NCI-H1694 treated with DMSO at 0.1 percent for 48 hours (cell line): ENCODE measurements around the gene POLN.
"Not testable (repeated sequence)": the region's sequence is repeated elsewhere in the genome, so short reads cannot be mapped to it uniquely, and the experiment has no call there.

Source experiments
- DNase-seq: peaks from one replicate; lab custom pipeline; 2025; lab: John Stamatoyannopoulos, UW

The POLN gene

GRCh38 chr4:2251795-2252529, 10.0 kb upstream of the POLN start:
- DNase-seq, result no peak

GRCh38 chr4:2251073-2251794, 9.3 kb upstream of the POLN start:
- DNase-seq, result no peak

- no peak for DNase-seq
Measured at GRCh38 chr4:2250357-2251072, 8.6 kb upstream of the POLN start.

- DNase-seq, result no peak
Measured at GRCh38 chr4:2249526-2250356, 7.8 kb upstream of the POLN start.

GRCh38 chr4:2248821-2249261, 6.9 kb upstream of the POLN start:
- DNase-seq, result no peak

GRCh38 chr4:2248044-2248780, 6.3 kb upstream of the POLN start:
- DNase-seq, result no peak

GRCh38 chr4:2247128-2248043, 5.5 kb upstream of the POLN start:
- DNase-seq, result no peak

GRCh38 chr4:2246384-2247127, 4.6 kb upstream of the POLN start:
- no peak for DNase-seq

- DNase-seq, result no peak
Measured at GRCh38 chr4:2245787-2246275, 3.9 kb upstream of the POLN start.

- no peak for DNase-seq
Measured at GRCh38 chr4:2245057-2245786, 3.3 kb upstream of the POLN start.

GRCh38 chr4:2243681-2244380, 1.9 kb upstream of the POLN start:
- peak; percentile 16 for DNase-seq

- DNase-seq, result no peak
Measured at GRCh38 chr4:2241003-2241402, 918 bp downstream of the POLN start.

- no peak for DNase-seq
Measured at GRCh38 chr4:2236944-2237666, 4.8 kb downstream of the POLN start.

- DNase-seq, result no peak
Measured at GRCh38 chr4:2231082-2231481, 10.8 kb downstream of the POLN start.

GRCh38 chr4:2226261-2226660, 15.7 kb downstream of the POLN start:
- DNase-seq, result no peak

- no peak for DNase-seq
Measured at GRCh38 chr4:2222838-2223237, 19.1 kb downstream of the POLN start.

GRCh38 chr4:2221378-2221777, 20.5 kb downstream of the POLN start:
- not testable (repeated sequence) for DNase-seq
